Tibial artery (tissue), 4 donors: ENCODE data around the gene CENPO.

ENCODE experiments used
- DNase-seq, 2 donors: peaks; one replicate each; pipeline ENCODE4 v3.0.0-alpha.2; 2019
- H3K27ac ChIP-seq, 2 donors: fragments of 200-600 bp; sonication (generic) in 1 of 2; 1 replicate in 1 of 2; 2 replicates in 1 of 2; pipeline ENCODE4 v1.5.1; 2018 to 2019; ENCODE audit warnings: mild to moderate bottlenecking in 1 of 2
- H3K27me3 ChIP-seq, 2 donors: fragments of 200-600 bp; sonication (generic) in 1 of 2; one replicate each; pipeline versions ENCODE4 v1.5.1 to v1.6.0; 2016 to 2019
- H3K36me3 ChIP-seq, 3 donors: fragments of 200-600 bp; sonication (generic) in 2 of 3; one replicate each; pipeline ENCODE4 v1.5.1; 2016 to 2019; ENCODE audit warnings: mild to moderate bottlenecking in 2 of 3
- H3K4me1 ChIP-seq, 4 donors: fragments of 200-600 bp; sonication (generic) in 2 of 4; 1 replicate in 3 of 4; 2 replicates in 1 of 4; pipeline ENCODE4 v1.5.1; 2016 to 2019
- H3K4me3 ChIP-seq, 2 donors: fragments of 200-600 bp; sonication (generic) in 1 of 2; 1 replicate in 1 of 2; 2 replicates in 1 of 2; pipeline ENCODE4 v1.5.1; 2018 to 2019; ENCODE audit warnings: mild to moderate bottlenecking in 2 of 2
- H3K9me3 ChIP-seq, 3 donors: fragments of 200-600 bp; sonication (generic) in 1 of 3; one replicate each; pipeline ENCODE4 v1.5.1; 2016 to 2019
- intact Hi-C: fragments of 100-400 bp; cut with DNase I; formaldehyde crosslinking; loops from one replicate; pipeline ENCODE4 v1.15.0; 2023; ENCODE audit warnings: low total_unique reads
- TF ChIP-seq, protein P1 (sequence below), 2 experiments: fragments of 200-600 bp in 1 of 2; fragments of 450-650 bp in 1 of 2; IDR thresholded peaks; one replicate each; pipeline ENCODE4 v1.5.1; 2017 to 2019; ENCODE audit warnings: antibody characterized with exemption in 2 of 2, mild to moderate bottlenecking in 1 of 2, moderate library complexity in 1 of 2

Gene CENPO

DNA sequence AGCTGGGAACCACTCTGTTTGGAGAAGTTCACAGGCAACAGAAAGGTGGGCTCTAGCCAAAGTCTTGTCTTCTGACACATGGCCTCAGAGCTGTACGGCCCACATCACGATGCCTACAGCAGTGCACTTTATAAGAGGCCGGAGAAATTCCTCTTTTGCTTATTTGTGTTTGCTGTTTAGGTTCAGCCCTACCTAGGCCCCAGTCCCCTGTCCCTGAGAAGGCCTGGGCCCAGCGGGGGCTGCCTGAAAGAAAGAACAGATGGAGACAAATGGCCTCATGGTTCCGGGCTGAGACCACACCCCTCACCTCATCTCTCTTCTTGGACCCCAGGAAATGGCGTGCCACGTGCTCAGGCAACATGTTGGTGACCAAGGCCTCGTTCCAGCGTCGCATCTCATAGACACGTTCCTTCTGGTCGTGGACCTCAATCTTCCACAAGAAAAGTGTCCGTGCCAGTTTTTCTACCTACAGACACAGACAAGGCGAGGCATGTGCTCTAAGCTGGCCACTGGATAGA is 30.9 kb downstream of the CENPO start:
- H3K4me3 ChIP-seq = no peak overlapping the region
- H3K4me1 ChIP-seq = peaks cover 0 to 9% (median 3%) of the 10 kb centered on the region in 4 donors
- H3K9me3 ChIP-seq = no peaks in the 10 kb centered on the region
- H3K36me3 ChIP-seq = peaks cover 17 to 62% (median 58%) of the 10 kb centered on the region in 3 donors
- TF ChIP-seq, protein P1, sequence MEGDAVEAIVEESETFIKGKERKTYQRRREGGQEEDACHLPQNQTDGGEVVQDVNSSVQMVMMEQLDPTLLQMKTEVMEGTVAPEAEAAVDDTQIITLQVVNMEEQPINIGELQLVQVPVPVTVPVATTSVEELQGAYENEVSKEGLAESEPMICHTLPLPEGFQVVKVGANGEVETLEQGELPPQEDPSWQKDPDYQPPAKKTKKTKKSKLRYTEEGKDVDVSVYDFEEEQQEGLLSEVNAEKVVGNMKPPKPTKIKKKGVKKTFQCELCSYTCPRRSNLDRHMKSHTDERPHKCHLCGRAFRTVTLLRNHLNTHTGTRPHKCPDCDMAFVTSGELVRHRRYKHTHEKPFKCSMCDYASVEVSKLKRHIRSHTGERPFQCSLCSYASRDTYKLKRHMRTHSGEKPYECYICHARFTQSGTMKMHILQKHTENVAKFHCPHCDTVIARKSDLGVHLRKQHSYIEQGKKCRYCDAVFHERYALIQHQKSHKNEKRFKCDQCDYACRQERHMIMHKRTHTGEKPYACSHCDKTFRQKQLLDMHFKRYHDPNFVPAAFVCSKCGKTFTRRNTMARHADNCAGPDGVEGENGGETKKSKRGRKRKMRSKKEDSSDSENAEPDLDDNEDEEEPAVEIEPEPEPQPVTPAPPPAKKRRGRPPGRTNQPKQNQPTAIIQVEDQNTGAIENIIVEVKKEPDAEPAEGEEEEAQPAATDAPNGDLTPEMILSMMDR (IDR thresholded peaks at IDR 0.05) = no peak
- H3K27me3 ChIP-seq = no peaks in the 10 kb centered on the region
- no peak overlapping the region for H3K27ac ChIP-seq
- no peak for DNase-seq
- intact Hi-C loops = no loop called here

GRCh38 chr2:24824966-24825882 is 32.0 kb downstream of the CENPO start:
- DNase-seq = peak in 1 of 2 donors; percentile 56
- TF ChIP-seq, protein P1 (IDR thresholded peaks at IDR 0.05) = peak; percentile 20 to 42
- H3K9me3 ChIP-seq = no peaks in the 10 kb centered on the region
- H3K36me3 ChIP-seq = peaks cover 14 to 57% (median 56%) of the 10 kb centered on the region in 3 donors
- H3K27me3 ChIP-seq = no peaks in the 10 kb centered on the region
- no peak overlapping the region for H3K4me3 ChIP-seq
- peaks cover 0 to 9% (median 3%) of the 10 kb centered on the region in 4 donors for H3K4me1 ChIP-seq
- intact Hi-C loops = no loop called here
- no peak overlapping the region for H3K27ac ChIP-seq

DNA sequence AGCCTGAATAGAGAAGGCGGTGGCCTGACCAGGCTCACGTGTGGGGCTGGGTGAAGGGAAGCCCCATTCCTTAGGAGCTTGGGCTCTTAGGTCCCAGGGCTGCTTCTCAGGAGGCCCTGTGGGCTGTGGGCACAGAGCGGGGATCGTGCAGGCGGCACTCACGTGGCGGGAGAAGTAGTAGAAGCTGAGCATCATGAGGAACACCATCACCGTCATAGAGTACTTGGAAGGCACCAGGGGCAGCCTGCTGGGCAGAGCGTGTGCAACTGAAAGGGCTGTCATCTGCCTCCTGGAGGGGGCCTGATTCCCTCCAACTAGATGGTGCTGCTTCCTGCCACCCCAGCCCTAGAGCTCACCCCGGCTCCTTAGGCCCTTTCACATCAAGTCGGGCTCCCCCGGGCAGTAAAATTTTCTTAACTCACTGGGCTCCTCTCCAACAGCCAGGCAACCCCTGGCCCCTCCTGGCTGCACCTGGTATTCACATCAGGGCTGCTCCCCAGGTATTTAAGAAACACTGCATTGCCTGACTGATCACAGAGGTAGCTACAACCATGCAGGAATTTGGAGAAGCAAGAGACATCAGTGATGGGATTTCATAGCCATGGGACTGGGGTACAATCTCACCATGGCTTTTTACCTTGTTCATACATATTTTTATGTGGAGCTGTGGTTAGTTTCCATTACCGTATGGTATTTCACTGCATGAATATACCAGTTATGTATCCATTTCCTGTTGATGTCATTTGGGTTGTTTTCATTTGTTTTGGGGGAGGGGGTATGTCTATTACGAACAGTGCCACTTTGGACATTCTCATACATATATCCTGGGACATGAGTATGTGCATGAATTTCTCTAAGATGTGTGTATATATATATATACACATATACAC is 32.9 kb downstream of the CENPO start:
- Histone ChIP-seq H3K36me3 (peaks cover 7 to 56% (median 49%) of the 10 kb centered on the region in 3 donors), H3K27me3 (no peaks in the 10 kb centered on the region), H3K27ac (no peak overlapping the region), H3K4me3 (no peak overlapping the region), H3K4me1 (peaks cover 0 to 9% (median 3%) of the 10 kb centered on the region in 4 donors), H3K9me3 (no peaks in the 10 kb centered on the region)
- intact Hi-C loops = loop anchor here (2.0 kb wide), 1 partner anchor 417 kb away; no protein-coding TSS in a partner anchor
- peak in 1 of 2 donors; percentile 53 for DNase-seq
- TF ChIP-seq, protein P1 (IDR thresholded peaks at IDR 0.05) = no peak

- Histone ChIP-seq H3K27me3 (no peaks in the 10 kb centered on the region), H3K4me1 (peaks cover 0 to 9% (median 3%) of the 10 kb centered on the region in 4 donors), H3K9me3 (no peaks in the 10 kb centered on the region), H3K4me3 (no peak overlapping the region), H3K36me3 (peaks cover 7 to 55% (median 47%) of the 10 kb centered on the region in 3 donors), H3K27ac (no peak overlapping the region)
- TF ChIP-seq, protein P1 (IDR thresholded peaks at IDR 0.05) = no peak
- intact Hi-C loops = loop anchor here (2.0 kb wide), 1 partner anchor 418 kb away; no protein-coding TSS in a partner anchor
- DNase-seq = no peak
Observed at GRCh38 chr2:24826773-24827145, 33.5 kb downstream of the CENPO start.
